GM10847 (cell line): ENCODE measurements around the gene GAL3ST2.

Source experiments
- POLR2A ChIP-seq: IDR thresholded peaks from 2 replicates; pipeline ENCODE4 v1.6.1; 2011; ENCODE audit not compliant: insufficient read length; ENCODE audit errors: extremely low read depth

Gene GAL3ST2

DNA sequence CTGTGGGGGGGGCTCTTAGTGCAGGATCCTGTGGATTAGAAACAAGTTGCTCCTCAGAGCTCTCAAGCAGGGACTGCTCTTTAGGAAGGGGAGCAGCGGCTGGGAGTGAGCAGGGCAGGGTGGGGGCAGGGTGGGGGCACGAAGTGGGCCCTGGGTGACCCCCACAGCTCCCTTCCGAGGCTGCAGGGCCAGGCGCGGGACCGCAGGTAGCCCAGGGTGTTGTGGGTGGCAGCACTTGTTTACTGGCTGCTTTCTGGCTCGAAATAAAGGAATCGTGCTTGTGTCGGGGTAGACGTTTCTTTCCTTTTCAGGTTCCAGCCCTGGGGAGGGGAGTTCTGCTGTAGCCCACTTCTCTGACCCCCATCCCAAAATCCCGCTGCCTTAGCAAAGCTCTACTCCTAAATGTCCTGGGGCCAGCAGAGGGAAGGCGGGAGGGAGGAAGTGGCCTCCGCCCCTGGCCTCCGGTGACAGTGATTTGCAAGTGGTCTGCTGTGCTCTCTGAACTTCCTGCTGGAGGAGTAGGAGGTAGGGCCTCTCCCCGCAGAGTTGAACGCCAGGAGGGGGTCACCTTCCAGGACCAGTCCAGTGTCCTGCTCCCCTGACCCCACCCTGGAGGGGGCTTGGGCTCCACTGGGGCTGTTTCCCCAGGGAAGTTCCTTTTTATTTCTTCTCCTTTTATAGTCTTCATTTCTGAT, 40.7 kb downstream of the GAL3ST2 start:
- no peak for TF ChIP-seq POLR2A

DNA sequence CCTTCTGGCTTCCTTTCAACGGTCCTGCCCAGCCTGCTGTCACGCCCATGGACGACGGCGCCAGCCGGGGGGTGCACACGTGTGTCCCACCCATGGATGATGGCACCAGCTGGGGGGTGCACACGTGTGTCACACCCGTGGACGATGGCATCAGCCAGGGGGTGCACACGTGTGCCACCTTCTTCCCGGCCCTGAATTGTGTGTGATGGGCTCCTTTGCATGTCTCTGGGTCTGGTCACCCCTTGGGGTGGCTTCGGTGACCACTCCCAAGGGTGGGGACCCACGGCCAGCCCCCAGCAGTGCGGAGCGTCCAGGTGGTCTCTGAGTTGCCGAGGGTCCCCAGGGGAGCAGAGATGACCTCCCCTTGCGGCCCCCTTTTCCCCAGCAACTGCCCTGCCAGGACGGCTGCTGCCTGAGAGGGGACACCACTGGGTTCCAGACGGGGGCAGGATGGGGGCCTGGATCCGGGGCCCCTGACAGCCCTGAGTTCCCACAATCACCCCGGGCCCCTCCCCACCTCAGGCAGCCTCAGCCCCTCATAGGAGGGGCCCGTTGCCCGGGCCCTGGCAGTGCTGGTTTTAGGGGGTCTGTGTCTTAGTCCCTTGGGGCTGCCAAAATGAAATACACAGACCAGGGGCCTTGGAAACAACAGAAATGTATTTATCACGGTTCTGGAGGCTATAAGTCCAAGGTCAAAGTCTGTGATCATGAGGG, 41.8 kb downstream of the GAL3ST2 start:
- TF ChIP-seq POLR2A, result no peak

DNA sequence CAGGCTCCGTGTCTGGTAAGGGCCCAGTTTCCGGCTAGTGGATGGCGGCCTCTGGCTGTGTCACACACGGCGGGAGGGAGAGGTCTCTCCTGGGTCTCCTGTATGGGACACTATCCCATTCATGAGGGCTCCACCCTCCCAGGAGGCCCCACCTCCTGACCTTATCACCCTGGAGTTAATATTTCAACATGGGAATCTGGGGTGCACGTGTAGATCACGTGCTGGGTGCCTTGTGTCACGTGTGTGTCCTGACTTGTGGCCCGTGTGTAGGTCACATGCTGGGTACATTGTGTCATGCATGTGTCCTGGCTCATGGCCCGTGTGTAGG, 42.3 kb downstream of the GAL3ST2 start:
- TF ChIP-seq POLR2A, result no peak

DNA sequence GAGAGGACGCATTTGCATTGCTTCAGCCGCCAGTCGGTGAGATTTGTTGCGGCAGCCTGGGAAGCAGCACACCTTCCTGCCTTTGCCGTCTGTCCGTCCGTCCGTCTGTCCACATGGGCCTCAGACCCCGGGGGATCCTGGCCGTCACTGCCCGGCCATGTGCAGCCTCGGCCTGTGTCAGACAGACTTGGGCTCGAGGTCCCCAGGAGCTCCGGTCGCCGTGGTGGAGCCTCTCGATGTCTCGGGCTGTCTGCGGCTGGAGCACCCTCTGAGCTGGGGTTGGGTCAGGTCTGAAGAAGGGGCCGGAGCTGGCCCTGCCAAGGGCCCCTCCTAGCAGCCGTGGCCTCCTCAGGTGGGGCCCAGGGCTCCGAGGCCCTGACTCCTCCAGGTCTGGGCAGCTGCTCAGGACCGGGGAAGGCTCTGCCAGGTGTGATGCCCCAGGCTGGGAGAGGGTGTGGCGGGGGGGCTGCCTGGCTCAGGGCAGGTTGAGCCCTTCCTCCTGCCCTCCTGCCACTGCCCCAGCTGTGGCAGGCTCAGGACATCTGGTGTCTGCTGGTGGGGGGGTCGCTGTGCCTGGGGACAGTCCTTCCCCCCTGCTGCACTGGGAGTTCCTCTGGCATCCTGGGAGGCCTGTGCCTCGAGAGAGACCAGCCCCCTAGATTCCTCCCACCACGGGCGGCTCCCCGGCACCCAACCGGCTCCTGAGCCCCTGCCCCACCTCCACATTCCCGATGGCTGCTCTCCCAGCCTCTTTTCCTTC, 44.2 kb downstream of the GAL3ST2 start:
- no peak for TF ChIP-seq POLR2A

DNA sequence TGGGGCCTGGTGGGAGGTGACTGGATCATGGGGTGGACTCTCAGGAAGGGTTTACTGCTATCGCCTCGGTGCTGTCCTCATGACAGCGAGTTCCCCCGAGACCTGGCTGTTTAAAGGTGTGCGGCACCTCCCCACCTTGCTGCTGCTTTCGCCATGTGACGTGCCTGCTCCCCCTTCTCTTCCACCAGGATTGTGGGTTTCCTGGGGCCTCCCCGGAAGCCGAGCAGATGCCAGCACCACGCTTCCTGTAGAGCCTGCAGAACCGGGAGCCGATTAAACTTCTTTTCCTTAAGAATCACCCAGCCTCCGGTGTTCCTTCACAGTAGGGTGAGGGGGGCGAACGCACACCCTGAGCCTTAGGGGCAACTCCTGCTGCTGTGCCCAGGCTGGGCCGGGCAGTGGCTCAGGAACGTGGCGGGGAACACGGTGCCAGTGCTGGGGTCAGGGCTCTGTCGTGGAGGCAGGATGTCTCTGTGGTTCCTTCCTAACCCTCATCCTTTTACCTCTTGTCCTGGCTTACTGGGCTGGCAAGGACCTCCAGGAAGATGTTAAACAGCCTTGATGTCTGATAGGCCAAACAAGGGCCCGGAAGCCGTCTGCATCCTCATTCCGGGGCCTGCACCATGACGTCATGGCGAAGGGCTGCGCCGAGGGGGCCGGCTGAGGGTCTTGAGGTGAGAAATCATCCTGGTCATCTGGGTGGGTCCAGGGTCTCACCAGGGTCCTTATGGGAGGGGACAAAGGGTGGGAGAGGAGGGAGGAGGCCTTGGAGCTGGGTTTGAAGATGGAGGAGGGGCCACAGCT, 45.0 kb downstream of the GAL3ST2 start:
- no peak for TF ChIP-seq POLR2A

DNA sequence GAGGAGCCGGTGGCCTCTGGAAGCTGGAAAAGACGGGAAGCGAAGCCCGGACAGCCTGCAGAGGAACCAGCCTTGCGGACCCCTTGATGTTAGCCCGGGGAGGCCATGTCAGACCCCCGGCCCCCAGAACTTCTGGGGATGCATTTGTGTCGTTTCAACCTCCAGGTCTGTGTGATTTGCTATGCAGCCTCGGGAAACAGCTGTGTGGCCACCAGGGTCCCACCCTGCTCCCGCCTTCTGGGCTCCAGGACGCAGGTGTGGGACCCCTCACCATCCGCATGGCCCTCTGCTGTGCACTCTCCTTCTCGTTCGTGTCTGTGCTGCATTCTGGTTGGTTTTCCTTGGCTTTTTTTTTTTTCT, 45.6 kb downstream of the GAL3ST2 start:
- no peak for TF ChIP-seq POLR2A

DNA sequence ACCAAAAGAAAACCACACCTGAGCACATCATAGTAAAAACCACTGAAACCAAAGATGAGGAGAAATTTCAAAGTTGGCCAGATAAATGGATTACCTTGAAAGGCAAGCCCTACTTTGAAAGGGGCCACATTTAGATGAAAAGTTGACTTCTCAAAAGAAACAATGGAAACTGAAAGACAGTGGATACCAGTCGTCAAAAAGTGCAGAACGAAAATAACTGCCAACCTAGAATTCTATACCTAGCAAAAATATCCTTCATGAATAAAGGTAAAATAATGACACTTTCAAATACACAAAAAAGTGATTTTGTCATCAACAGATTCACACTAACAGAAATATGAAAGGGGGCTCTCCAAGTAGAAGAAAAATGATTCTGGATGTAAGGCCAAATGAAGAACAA, 50.8 kb downstream of the GAL3ST2 start:
- no peak for TF ChIP-seq POLR2A

DNA sequence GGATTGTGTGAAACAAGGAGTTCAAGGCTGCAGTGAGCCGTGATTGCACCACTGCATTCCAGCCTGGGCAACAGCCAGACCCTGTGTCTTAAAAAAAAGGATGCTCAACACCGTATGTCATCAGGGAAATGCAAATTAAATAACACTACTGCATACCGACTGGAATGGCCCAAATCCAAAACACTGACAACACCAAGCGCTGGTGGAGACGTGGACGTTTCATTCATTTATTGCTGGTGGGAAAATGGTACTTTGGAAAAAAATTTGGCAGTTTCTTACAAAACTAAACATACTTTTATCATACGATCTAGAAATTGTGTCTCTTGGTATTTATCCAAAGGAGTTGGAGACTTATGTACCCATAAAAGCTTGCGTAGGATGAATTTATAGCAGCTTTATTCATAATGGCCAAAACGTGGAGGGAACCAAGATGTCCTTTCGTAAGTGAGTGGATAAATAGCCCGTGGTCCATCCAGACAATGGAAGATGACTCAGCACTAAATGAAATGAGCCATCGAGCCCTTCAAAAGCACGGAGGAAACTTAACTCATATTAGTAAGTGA, 56.6 kb downstream of the GAL3ST2 start:
- no peak for TF ChIP-seq POLR2A

DNA sequence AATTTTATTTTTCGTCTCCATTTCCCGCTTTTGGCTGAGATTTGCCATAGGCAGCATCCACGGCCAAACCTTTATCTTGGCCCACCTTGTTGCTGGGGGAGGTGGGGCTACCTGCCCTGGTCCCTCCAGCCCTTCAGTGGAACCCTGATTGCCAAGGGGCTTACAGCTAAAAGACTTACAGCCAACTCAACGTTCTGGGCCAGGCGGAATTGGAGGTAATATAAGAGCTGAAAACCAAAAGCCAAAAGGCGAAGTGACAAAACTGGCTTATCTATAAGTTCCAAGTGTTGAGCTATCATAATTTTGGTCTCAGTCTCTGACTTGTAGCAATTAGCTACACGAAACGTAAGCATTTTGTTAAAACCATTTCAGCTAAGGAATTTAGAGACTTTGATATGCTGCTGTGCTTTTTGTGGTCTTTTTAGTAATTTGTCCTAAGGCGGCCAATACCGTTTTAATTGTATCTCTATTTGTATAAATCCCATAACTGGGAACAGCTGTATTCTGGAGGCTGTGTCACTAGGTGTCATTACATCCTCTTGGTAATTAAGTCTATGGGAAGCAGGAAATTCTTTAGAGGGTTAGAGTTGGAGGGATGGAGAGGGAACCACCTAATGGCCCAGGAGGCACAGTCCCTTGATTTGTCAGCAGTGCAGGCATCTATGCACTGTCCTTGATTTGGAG, 58.0 kb downstream of the GAL3ST2 start:
- TF ChIP-seq POLR2A, result no peak

DNA sequence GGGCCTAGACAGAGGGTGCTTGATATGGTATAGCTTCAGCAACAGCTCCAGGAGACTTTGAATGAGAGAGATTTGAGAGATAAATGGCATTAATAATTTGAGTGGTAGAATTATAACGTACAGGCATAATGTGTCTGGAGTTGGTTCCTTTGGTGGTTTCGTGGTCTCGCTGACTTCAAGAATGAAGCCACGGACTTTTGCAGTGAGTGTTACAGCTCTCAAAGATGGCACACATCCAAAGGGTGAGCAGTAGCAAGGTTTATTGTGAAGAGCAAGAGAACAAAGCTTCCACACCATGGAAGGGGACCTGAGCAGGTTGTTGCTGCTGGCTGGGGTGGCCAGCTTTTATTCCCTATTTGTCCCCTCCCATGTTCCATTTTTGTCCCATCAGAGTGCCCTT, 59.0 kb downstream of the GAL3ST2 start:
- no peak for TF ChIP-seq POLR2A

DNA sequence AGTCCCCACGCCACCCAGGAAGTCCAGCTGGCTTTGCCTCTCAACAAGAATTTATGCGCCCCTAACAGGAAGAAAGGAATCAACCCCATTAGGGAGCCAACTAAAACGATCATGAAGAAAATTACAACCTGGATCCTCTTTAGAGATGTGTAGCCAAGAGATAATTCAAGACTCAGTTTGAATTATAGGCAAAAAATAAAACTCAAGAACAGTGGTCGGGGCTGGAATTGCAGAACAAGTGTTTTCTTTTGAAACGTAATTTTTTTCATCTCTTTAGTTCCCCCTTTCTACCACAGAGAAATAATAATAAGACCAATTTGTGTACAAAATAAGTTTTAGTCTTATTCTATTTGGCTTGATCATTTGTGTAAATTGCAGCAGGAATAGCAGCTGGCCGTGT, 59.7 kb downstream of the GAL3ST2 start:
- TF ChIP-seq POLR2A, result no peak

DNA sequence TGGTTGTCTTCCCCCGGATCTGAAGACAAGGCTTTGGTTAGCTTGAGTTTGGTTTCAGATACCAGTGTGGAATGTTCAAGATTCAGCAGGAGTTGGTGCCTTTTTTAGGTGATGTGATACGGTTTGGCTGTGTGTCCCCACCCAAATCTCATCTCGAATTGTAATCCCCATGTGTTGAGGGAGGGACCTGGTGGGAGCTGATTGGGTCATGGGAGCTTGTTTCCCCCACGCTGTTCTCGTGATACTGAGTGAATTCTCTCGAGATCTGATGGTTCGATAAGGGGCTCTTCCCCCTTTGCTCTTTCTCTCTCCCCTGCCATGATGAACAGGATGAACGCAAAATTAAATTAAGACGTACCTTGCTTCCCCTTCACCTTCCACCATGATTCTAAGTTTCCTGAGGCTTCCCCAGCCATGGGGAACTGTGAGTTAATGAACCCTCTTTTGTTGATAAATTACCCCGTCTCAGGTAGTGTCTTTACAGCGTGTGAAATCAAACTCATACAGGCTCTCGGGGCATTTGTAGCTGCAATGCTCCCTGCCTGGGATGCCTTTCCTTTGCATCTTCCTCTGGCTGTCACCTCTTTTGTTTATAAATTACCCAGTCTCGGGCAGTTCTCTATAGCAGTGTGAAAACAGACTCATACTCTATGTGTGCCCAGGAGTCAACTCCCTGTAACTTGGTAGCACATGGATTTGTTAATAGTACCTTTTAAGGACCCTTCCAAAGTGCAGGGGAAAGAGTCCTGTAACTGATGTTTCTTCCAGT, 60.8 kb downstream of the GAL3ST2 start:
- no peak for TF ChIP-seq POLR2A

DNA sequence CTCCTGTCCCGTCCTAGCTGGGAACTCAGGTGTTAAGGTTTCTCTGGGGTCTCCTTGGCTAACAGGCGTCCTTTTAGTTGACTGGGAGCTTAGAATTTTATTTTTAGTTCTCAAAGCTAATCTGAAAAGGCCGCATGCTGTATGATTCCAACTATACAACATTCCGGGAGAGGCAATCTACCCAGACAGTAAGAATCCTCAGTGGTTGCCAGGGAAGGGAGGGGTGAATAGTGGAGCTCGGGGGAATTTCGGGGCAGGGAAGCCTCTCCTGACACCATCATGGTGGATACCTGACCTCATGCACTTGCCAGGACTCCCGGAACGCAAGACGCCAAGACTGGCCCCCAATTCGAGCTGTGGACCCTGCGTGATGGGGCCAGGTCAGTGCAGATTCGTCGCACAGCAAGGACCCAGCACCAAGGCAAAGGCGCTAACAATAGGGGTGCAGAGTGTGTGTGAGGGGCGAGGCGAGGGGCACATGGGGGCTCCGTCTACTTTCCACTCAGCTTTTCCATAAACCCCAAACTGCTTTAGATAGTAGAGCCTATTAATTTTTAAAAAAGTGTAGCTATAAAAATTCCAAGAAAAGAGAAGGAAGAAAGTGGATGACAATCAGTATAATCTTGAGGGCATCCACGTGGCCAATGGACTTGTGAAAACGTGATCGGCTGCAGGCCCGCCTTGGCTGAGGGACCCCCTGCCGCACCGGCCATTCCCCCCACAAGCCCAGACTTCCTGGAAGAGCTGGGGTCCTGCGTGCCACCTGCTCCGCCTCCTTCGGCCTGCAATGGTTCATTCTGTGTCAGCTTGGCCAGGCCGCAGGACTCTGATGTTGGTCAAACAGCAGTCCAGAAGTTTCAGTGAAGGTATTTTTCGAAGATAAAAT, 64.8 kb downstream of the GAL3ST2 start:
- no peak for TF ChIP-seq POLR2A
